HG03442 (cell line): ENCODE results near the gene PRR5L.
A peak's percentile ranks its signal among the peaks of the same experiment; 100 is the strongest.
"Not testable (repeated sequence)": the region's sequence is repeated elsewhere in the genome, so short reads cannot be mapped to it uniquely, and the experiment has no call there.

ENCODE experiments used
- ATAC-seq: cut with Tn5 transposase; IDR thresholded peaks from one replicate; pipeline ENCODE4 v1.9.1; 2021; ENCODE audit warnings: mild to moderate bottlenecking, moderate library complexity; ENCODE audit not compliant: unreplicated experiment

The PRR5L gene

GRCh38 chr11:36487619-36488018, 191.5 kb downstream of the PRR5L start:
- no peak for ATAC-seq

GRCh38 chr11:36488096-36488495, 192.0 kb downstream of the PRR5L start:
- ATAC-seq, result peak; percentile 54

- no peak for ATAC-seq
Measured at GRCh38 chr11:36490026-36490806, 194.1 kb downstream of the PRR5L start.

GRCh38 chr11:36492724-36493304, 196.7 kb downstream of the PRR5L start:
- ATAC-seq, result peak; percentile 41

DNA sequence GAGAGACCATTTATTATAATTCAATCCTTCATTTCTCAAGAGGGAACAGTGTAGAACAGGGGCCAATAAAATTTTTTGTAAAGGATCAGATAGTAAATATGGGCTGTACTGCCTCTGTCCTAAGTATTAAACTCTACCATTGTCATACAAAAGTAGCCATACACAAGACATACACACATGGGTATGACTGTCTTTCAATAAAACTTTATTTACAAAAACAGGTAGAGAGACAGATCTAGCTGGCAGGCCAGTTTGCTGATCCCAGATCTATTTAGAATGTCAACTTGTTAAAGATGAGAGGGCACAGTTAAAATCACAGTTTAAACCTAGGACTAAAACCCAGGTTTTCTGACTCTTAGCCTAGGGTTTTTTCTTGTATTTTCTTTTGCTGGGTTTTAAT, 197.2 kb downstream of the PRR5L start:
- ATAC-seq, result no peak

- no peak for ATAC-seq
Measured at GRCh38 chr11:36498721-36499120, 202.6 kb downstream of the PRR5L start.

GRCh38 chr11:36499315-36499714, 203.2 kb downstream of the PRR5L start:
- ATAC-seq, result no peak

GRCh38 chr11:36500315-36500721, 204.2 kb downstream of the PRR5L start:
- ATAC-seq, result peak; percentile 99

- no peak for ATAC-seq
Measured at GRCh38 chr11:36501236-36501635, 205.1 kb downstream of the PRR5L start.

GRCh38 chr11:36507824-36508489, 211.9 kb downstream of the PRR5L start:
- no peak for ATAC-seq

DNA sequence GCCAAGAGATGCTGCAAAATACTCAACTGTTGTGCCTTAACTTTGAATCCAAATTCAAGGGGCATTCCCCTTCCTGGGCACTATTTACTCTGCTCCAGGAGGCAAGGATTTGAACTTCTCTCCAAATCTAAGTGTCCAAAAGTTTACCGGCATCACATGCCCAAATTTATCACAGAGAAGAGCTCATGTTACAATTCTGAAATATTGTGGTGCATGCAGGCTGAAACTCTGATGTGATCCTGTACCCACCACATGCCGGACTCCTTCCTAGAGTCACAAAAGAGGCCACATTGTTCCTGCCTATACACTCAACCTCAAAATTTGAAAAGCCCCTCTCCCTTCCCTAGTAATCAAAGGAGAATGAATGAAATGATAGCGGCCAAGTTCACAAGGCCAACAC, 212.7 kb downstream of the PRR5L start:
- no peak for ATAC-seq

GRCh38 chr11:36509201-36509639, 213.1 kb downstream of the PRR5L start:
- ATAC-seq, result no peak

- ATAC-seq, result peak; percentile 91
Measured at GRCh38 chr11:36509694-36510593, 213.9 kb downstream of the PRR5L start, which contains the start of gene TRAF6. TSS of gene TRAF6 (minus strand) at chr11:36510272. CDS start at chr11:36501515, 8,757 bp downstream.

DNA sequence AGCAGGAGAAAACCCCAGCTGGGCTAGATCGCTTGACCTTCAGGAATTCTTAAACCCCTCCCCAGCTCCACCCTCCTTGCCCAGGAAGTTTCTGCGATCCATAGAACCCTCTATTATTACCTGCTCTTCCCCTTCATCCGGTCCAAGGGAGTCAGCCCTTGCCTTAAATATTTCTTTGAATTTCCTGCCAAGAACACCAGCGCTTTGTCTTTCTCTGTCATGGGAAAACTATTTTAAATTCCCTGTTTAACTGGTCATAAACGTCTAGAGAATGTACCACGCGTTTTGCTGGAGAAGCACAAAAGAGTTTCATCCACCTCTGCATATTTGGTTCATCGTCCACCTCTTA, 214.5 kb downstream of the PRR5L start:
- ATAC-seq, result no peak

- ATAC-seq, result not testable (repeated sequence)
Measured at GRCh38 chr11:36511062-36511461, 215.0 kb downstream of the PRR5L start.

DNA sequence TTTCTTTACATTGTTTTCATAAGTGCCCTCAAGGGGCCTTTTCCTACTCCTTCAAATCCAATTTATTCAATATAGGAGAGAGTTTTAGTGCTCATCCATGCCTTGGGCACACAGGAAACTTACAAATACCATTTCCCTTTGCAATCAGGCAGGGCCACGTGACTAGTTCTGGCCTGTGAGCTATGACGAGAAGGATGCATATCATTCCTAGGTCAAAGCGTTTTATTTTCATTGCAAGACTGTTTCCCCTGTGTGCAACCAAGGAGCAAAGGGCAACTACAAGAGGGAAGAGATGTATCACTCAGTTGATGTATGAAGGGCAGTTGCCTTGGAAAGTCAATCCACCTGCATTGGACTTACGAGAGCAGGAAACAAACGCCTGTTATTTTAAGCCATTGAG, 215.9 kb downstream of the PRR5L start:
- no peak for ATAC-seq

- ATAC-seq, result no peak
Measured at GRCh38 chr11:36513965-36514364, 217.9 kb downstream of the PRR5L start.
